ENCODE data around the gene PPP1R12C. TPM values are rescaled to one million over a fixed set of nuclear protein-coding genes. Genes with fewer than 3 reads are reported as not detected.
A peak's percentile ranks its signal among the peaks of the same experiment; 100 is the strongest.

The PPP1R12C gene
- 33.5 and 40.4 TPM in 2 replicates for total RNA-seq (2013; cell fraction: nucleolus; rRNA removed)
- 51.7 and 66.5 TPM in 2 replicates for total RNA-seq (2014; rRNA removed)
- 25.2 and 28.2 TPM in 2 replicates for total RNA-seq (2014; rRNA removed; fragmentation: Illumina TruSeq; extraction: Trizol)
- total RNA-seq (2021): 76.4 and 84.7 TPM in 2 replicates
- 17.0 TPM for polyA plus RNA-seq (2011; ENCODE audit: low read depth)
- 9.6 and 23.0 TPM in 2 replicates for polyA plus RNA-seq (2011; rRNA removed)
- 20.2 and 37.2 TPM in 2 replicates for polyA plus RNA-seq (2011; cell fraction: cytosol; rRNA removed)
- 203 and 271 TPM in 2 replicates for polyA plus RNA-seq (2011; cell fraction: nucleus; rRNA removed)
- polyA plus RNA-seq (2012): 48.6 and 64.4 TPM in 2 replicates
- 3.5 and 18.0 TPM in 2 replicates for polyA plus RNA-seq (2014; fragmentation: Illumina TruSeq; extraction: Trizol)
- 1 to 10 TPM; 1.4 to 4.7 TPM for polyA plus RNA-seq (2014; fragmentation: Nextera tagmentation; extraction: Ambion mirVana)
- polyA plus RNA-seq (2014; rRNA removed): 83.4 and 101 TPM in 2 replicates
- 10 to 100 TPM; 10.5 to 14.8 TPM for polyA plus RNA-seq (2016; fragmentation: Nextera tagmentation; extraction: Ambion mirVana)
- polyA minus RNA-seq (2011; rRNA and poly(A)+ RNA removed): 5.0 and 15.0 TPM in 2 replicates
- polyA minus RNA-seq (2011; cell fraction: cytosol; rRNA and poly(A)+ RNA removed): 10.7 and 11.3 TPM in 2 replicates
- polyA minus RNA-seq (2011; cell fraction: nucleus; rRNA and poly(A)+ RNA removed): 24.3 and 37.7 TPM in 2 replicates
- percentile 62 among the genes with signal in this experiment for Bru-seq, nascent RNA
- percentile 73 among the genes with signal in this experiment for BruChase-seq, experiment 1, labeled RNA remaining after a 6-hour chase
- BruChase-seq, experiment 2, labeled RNA remaining after a 2-hour chase: percentile 73 among the genes with signal in this experiment
- long read RNA-seq, experiment 1, partial matches to known transcripts: 0 of 1 reads
- long read RNA-seq, experiment 1, other reads (novel, unspliced or antisense): 1 of 1 reads
- long read RNA-seq, experiment 2: 0 reads

DNA sequence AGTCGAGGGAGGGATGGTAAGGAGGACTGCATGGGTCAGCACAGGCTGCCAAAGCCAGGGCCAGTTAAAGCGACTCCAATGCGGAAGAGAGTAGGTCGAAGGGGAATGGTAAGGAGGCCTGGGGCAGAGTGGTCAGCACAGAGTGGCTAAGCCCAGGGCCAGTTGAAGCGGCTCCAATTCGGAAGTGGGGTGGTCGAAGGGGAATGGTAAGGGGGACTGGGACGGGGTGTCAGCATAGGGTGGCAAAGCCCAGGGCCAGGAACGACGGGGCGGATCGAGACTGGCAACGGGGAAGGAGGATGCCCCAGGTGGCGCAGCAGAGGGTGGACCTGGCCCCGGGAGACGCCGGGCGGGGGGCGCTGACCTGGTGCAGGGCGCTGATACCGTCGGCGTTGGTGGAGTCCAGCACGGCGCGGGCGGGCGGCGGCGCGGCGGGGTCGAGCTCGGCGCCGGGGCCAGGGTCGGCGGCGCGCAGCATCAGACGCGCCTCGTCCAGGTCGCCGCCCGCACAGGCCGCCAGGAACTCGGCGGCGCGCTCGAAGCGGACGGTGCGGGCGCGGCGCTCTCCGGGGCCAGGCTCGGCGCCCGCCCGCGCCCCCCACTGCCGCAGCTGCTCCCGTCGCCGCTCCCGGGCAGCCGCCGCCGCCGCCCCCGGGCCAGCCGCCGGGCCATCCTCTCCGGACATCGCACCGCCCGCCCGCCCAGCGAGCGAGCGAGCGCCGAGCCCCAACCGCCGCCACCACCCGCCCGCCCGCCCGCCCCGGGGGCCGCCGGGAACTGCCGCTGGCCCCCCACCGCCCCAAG lies at the start of gene PPP1R12C:
Gene PPP1R12C, minus strand, starts transcription at position 779 of the 804 bp plus-strand sequence. Its CDS starts 94 bp downstream, at position 685.
- in situ Hi-C loops (cut with MboI): no loop called here

More for the DNA sequence above, at the start of gene PPP1R12C:
- intact Hi-C loops (cut with micrococcal nuclease; ENCODE audit: unreplicated experiment): no loop called here
- H3K4me3 ChIP-seq: peak within 1 kb of the TSS; percentile 97
- no peak for ATAC-seq
- no peaks in the 10 kb centered on the region for H3K27me3 ChIP-seq (replicated peaks in 1 of 2; ENCODE audit: control insufficient read depth in 2 of 2, insufficient read depth in 2 of 2, low read length in 1 of 2)
- peak within 1 kb of the TSS; percentile 68 for H3K9ac ChIP-seq (ENCODE audit: control insufficient read depth, insufficient read depth, low read length)
- TF ChIP-seq POLR2A (IDR thresholded peaks at IDR 0.05; ENCODE audit: low read depth, low read length) (peak; percentile 70; the same call in 1 of the 2 replicates), LARP7 (IDR thresholded peaks at IDR 0.05) (peak; percentile 33; the same call in 1 of the 2 replicates), BACH1 (IDR thresholded peaks at IDR 0.05; ENCODE audit: borderline replicate concordance) (peak; percentile 58; the same call in 1 of the 2 replicates), SMARCA5 (IDR thresholded peaks at IDR 0.05) (0 out of 2 replicates have a peak, but pooled peaks have one; percentile 57)
- TF ChIP-seq, protein P1, sequence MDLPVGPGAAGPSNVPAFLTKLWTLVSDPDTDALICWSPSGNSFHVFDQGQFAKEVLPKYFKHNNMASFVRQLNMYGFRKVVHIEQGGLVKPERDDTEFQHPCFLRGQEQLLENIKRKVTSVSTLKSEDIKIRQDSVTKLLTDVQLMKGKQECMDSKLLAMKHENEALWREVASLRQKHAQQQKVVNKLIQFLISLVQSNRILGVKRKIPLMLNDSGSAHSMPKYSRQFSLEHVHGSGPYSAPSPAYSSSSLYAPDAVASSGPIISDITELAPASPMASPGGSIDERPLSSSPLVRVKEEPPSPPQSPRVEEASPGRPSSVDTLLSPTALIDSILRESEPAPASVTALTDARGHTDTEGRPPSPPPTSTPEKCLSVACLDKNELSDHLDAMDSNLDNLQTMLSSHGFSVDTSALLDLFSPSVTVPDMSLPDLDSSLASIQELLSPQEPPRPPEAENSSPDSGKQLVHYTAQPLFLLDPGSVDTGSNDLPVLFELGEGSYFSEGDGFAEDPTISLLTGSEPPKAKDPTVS (IDR thresholded peaks at IDR 0.05; ENCODE audit: low read depth, low read length): no peak
- peaks cover 0 to 2% of the 10 kb centered on the region in 2 experiments; a peak in 1 of 4 replicates for H3K36me3 ChIP-seq (ENCODE audit: control insufficient read depth in 2 of 2, insufficient read depth in 2 of 2, low read length in 1 of 2)
- H2AFZ ChIP-seq (ENCODE audit: control insufficient read depth, low read depth, low read length): peak within 1 kb of the TSS; percentile 67
- H3K4me1 ChIP-seq (ENCODE audit: control insufficient read depth, insufficient read depth, low read length): peaks cover 22% of the 10 kb centered on the region
- no TSS peak for BruUV-seq (replicated peaks)
- H3K4me2 ChIP-seq (ENCODE audit: control insufficient read depth, insufficient read depth): peak within 1 kb of the TSS; percentile 90
- peaks cover 38% of the 10 kb centered on the region for H3K79me2 ChIP-seq (ENCODE audit: control insufficient read depth, insufficient read depth, low read length)
- under 1% methylated on average over 41 of the region's 97 CpGs for WGBS (ENCODE audit: insufficient coverage, insufficient replicate concordance, low lambda C conversion rate, missing lambda C conversion rate)
- FAIRE-seq: no peak
- ChIA-PET CTCF (interaction anchor here (1.0 kb wide), 1 partner anchor 537 kb away, joined by 4 read pairs; no protein-coding TSS in a partner anchor), RAD21 (ENCODE audit: unreplicated experiment) (interaction anchor here (0.6 to 1.6 kb wide), 2 partner anchors 267 to 387 kb away, joined by 3 to 6 read pairs; partner anchors contain the start of gene TMEM238), POLR2A (interaction anchor here (1.0 kb wide), 1 partner anchor 223 kb away, joined by 3 read pairs; the partner anchor contains the start of gene KMT5C), SMC1A (ENCODE audit: uncharacterized antibody, unreplicated experiment) (interaction anchor here (0.7 to 1.1 kb wide), 2 partner anchors 134 to 143 kb away, joined by 3 read pairs; no protein-coding TSS in a partner anchor)
- peak within 1 kb of the TSS; percentile 74 for H3K27ac ChIP-seq (ENCODE audit: control insufficient read depth, insufficient read depth)
- DNase-seq (ENCODE audit: low read depth, low spot score): no peak
- no peaks in the 10 kb centered on the region for H3K9me3 ChIP-seq (replicated peaks; ENCODE audit: control insufficient read depth, insufficient read depth, low read length)
- peaks cover 3% of the 10 kb centered on the region; the same call in 1 of the 2 replicates for H4K20me1 ChIP-seq (ENCODE audit: control insufficient read depth, insufficient read depth)
